Esophagus mucosa (tissue), 1 donor: ENCODE measurements around the gene TPRG1. TPM values are rescaled to one million over a fixed set of nuclear protein-coding genes. Genes with fewer than 3 reads are reported as not detected.

Experiments
- ATAC-seq: fragments of 200-7000 bp; cut with Tn5 transposase; one replicate; pipeline ENCODE4 v1.9.1; 2020
- total RNA-seq: library from RNA; stranded (reverse); gene quantifications from one replicate; pipeline ENCODE4 v1.2.4, GENCODE V29; 2023
- donor health status: DM: yes; HTN: yes; CAD: no.

TPRG1 gene
- total RNA-seq, 1 donor from 2014 or later, result 30.4 TPM

DNA sequence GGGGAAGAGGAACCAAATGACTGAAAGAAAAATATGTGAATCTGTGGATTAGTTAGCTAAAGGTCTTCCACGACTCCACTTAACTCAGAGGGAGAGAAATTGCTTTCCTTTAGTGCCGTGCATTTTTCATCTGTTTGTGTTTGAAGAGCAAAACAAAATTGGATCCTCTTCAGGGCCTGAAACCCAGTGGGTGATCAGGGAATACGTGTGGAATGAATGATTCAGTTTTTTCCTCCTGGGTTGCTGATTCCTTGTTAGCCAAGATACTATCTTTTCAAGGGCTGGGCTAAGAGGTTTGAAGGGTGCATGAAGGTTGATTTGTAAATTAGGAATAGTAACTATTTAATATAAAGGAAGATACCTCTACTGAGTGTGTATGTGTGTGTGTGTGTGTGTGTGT lies 61.0 kb downstream of the TPRG1 start:
- ATAC-seq, result no peak

DNA sequence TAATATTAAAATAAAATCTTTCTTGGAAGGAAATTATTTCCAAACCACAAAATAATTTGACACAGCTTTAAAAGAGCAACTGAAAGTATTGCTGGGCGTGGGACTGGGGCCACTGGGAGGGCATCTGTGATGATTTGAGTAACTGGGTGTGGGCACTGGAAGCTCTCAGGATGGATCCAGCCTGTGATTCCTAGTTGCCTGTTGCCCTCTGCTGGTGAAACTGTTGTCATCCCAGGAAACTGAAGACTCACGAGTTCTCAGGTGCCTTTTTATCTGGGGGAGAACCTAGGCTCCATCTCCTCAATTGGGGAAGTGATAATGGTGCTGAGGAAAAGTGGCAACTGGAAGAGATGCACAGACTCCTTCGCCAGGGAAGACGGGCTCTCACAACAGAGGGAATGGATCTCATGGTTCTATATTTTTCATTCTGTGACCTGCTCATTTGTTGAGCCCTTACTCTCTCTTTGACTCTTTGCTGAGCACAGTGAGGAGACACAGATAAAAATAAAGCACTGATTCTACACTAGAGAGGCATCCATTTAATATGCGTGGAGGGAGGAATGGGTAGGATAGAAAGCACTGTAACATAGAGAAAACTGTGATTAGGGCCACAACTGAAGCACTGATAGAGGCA lies 61.6 kb downstream of the TPRG1 start:
- ATAC-seq, result peak; percentile 92

DNA sequence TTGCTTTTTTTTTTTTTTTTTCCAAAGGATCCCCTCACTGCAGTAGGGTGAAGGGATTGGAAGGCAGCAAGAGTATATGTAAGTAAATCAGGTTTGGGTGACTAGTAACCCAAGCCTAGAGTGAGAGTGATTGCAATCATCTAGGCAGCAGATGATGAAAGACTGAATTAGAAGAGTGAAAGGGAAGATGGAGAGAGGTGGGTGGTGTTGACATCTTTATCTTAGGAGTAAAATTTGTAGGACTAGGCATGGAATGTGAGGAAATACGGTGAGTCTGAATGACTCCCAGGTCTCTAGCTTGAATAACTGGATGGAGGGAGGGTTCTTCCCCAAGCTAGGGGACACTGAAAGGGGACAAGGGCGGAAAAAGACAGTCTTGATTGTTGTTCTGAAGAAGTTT lies 63.4 kb downstream of the TPRG1 start:
- ATAC-seq, result no peak

GRCh38 chr3:189236352-189236751 lies 64.6 kb downstream of the TPRG1 start:
- ATAC-seq, result no peak

DNA sequence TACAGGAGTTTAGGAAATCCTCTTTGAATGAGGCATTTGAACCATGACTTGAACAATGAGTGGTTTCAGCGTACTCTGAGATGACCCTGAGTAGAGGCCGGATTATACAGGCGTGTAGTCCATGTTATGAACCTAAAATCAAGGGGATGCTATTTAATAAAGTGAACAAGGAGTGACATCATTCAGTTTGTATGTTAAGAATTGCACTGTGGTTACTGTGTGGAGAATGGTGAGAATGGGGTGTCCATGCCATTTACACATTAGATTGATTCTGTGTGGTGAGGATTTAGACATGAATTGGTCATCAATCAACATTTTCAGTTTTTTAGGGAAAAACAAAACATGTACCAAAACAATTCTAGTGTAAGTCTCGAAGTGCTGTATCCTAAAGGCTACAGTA lies 65.8 kb downstream of the TPRG1 start:
- ATAC-seq, result no peak

DNA sequence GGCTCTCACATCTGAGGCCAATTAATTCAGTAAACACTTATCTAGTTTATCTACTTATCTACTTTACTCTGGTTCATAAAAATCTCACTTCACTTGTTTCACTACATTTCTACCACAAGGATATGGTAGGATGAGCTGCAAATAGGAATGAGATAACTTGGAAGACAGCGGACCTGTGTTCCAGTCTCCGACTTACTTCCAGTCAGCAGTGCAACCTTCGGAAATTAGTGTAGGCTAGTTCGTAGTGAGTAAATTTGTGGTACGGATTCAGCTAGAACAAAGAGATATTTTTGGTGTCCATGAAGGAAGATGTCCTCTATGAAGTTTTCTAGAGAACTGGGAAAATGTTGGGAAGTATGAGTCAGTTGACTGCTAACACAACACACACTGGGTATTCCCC lies 66.3 kb downstream of the TPRG1 start:
- ATAC-seq, result no peak

DNA sequence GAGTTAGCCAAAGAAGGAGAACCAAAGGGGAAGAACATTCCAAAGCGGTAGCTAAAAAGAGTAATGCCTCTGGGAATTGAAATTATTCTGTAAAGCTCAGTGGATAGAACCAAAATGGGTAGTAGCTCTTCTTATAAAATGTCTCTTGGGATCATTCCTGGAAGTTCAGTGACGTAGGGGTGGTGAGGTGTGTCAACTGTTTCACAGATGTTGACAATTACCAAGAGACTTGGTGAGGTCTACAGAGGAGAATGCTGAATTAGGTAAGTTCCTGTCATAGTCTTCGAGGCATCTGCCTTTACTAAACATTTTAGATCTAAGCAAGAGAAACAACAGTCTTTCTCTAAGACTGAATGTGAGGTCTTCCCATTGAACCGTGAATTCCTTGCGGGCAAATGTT lies 67.8 kb downstream of the TPRG1 start:
- ATAC-seq, result no peak

DNA sequence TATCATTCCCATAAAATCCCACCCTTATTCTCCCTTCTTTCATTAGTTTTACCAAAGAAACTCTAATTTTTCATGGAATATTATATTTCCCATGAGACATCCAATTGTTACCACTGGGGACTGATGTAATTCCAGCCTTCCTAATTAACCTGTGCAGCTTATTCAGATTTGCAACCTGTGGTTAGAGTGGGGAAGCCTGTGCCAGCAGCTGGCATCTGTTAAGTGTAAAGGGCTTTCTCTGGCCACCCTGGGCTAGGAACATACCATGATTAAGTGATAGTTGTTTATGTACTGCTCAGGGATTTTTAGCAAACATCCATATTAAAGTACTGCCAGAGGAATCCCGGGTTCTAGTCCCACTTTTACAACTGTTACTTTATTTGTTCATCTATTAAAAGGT lies 78.2 kb downstream of the TPRG1 start:
- no peak for ATAC-seq

DNA sequence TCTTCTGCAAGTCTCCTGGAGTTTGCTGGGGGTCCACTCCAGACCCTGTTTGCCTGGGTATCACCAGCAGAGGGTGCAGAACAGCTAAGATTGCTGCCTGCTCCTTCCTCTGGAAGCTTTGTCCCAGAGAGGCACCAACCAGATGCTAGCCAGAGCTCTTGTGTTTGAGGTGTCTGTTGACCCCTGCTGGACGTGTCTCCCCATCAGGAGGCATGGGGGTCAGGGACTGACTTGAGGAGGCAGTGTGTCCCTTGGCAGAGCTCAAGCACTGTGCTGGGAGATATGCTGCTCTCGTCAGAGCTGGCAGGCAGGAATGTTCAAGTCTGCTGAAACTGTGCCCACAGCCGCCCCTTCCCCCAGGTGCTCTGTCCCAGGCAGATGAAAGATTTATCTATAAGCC lies 86.5 kb downstream of the TPRG1 start:
- ATAC-seq, result no peak

DNA sequence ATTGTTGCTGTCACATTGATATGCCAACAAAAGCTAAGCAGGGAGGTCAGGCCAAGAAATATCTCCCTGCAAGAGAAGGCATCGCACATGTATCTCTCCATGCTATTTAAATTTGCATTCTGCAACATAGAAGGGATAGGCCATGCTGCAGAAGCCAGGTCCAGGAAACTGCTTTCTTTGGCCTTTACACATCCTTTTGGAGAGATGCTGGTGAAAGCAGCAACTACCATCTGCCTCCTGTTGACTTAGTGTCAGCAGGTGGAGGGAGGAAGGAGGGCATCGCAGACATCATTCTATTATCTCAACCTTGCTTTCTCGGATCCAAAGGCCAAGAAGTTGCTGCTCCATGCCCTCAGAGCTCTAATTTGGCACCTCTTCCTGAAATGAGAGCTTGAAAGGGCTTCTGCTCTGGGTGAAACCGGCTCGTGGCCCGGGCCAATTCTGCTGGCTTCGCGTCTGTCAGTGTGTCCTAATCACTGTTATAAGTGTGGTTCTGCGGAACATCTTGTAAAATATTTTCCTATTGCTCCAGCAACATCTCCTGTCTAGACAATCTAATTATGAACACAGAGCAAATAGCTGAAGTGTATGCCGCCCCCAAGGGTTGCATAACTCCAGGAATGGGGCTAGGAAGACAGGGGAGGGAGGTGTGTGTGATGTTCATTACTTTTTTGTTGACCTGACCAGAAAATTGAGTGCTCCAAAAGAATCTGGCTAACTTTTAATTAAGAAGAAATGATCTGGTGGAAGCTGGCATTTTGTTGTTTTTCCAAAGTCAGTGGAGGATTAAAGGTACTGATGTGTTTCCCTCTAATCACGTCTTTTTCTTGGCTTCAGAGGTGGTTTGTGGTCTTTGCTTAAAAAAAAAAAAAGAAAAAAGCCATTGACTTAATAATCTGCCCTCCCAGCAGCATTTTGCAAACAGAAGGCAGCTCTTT lies 89.1 kb downstream of the TPRG1 start:
- no peak for ATAC-seq

- ATAC-seq, result no peak
These were observed 91.0 kb downstream of the TPRG1 start for GRCh38 chr3:189262746-189263145.

DNA sequence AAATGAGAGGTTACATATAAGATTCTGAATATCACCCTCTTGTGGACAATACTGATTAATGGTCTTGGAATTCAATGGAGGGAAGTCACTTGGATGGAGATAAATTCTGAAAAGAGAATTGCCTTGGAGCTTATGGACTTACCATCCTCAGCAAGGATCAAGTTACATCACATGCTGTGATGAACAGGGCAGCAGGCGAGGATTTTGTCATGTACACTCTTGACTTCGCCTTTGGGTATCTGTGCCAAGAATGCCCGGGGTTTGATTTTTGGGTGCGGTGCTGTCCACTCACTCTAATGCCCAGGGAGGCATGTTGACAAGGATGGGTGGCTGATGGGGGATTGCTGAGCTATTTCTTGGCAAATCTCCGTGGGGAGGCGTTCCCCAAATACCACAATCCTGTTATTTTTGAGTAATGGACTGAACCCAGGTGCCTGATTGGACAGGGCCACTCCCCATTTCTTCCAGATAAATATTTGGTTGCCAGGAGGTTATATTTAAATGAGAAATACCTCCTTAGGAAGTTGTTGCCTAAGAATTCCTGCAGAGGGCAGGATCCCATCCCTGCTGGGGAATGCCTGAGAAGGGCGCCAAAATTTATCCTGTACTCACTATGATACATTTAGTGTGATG lies 96.3 kb downstream of the TPRG1 start:
- peak; percentile 54 for ATAC-seq

GRCh38 chr3:189269365-189269764 lies 97.6 kb downstream of the TPRG1 start:
- ATAC-seq, result no peak

DNA sequence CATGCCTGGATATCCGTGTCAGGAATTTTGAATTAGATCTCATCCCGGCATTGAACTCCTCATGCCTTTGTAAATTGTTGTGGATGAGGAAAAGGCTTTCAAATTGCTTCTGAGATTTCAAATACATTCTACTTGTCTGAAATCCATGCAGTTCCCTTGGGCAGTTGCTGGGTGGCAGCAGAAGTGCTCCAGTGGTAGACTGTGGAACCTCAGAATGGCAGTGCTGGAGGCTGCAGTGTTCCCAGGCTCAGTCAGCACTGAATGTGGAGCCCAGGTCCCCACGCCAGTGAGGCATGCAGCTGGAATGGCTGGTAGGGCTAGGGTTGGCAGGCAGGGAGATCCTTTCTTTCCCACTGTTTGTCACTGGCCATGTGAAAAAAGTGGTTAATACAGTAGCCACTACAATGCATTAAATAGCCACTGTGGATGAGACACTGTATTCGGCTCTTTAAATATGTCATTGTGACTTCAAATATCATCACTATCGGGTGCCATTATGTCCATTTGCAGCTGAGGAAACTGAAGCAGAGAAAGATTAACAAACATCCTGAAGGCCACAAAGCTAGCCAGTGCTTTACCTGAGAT lies 98.6 kb downstream of the TPRG1 start:
- peak; percentile 86 for ATAC-seq

- ATAC-seq, result no peak
These were observed 100.8 kb downstream of the TPRG1 start for GRCh38 chr3:189272500-189273119.

GRCh38 chr3:189273736-189274135 lies 102.0 kb downstream of the TPRG1 start:
- ATAC-seq, result no peak

DNA sequence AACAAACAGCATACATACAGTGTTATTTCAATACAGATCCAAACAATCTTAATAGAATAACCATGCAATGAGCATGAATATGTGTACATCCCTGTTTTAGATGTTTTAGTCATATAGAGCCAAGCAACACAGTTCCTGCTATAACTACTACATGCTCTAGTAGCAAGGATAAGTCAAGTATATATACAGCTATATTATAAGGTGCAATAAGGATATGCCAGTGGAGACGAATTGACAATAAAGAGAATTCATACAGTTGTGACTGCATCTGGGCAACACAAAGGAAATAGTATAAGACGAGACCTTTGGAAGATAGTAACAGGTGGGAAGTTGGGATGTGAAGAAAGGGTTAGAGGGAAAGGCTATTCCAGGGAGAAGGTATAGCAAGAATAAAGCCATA lies 103.4 kb downstream of the TPRG1 start:
- no peak for ATAC-seq

DNA sequence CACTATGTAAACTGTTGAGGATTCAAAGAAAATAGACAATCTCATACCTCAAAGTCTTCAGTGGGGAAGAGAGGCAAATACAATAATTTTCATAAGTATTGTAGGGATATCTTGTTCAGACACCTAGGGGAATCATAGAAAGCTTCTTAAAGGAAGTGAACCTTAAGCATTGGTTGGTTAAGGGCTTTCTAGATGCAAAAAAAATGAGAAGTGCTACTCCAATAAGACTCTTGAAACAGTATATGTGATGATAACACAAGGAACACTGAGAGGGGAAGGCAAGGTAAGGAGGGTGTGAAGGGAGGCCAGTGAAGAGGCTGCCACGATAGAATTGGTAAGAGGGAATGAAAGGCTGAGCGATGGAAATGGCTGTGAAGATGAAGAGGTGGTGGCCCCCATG lies 104.1 kb downstream of the TPRG1 start:
- no peak for ATAC-seq

GRCh38 chr3:189276444-189277219 lies 104.9 kb downstream of the TPRG1 start:
- peak; percentile 74 for ATAC-seq

DNA sequence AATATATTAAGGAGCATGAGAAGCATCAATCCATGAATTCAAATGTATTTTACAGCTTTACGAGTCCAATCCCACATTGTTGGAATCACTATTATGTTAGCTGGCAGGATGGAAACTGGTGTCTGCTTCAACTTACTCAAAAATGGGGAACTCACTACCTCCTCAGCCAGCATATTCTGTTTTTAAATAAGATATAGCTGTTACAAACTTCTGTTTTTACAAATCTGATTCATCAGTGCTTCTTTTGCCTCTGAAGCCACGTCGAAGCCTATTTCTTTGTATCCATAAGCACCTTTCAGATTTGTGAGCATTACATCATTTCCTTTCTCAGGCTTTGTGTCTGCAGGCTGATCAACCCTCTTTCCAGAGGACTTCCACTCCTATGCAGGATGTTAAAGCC lies 105.9 kb downstream of the TPRG1 start:
- ATAC-seq, result peak; percentile 16

DNA sequence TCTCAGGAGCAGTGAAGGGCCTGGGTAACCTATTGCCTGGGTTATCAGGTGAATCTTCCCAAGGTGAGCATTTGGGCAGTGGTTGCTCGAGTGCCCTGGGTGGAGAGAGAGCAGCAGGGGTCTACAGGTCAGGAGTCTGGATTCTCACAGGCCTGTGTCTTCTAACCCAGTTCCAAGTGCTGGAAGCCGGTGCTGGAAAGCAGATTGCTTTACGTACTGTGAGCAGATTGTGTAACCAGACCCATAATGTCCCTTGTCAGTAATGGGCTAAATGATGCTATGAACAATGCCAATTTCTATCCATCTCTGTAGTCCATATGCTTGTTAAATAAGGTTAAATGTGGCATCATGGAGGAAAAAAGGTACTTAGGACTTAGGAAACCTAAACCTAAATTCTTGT lies 106.5 kb downstream of the TPRG1 start:
- no peak for ATAC-seq

GRCh38 chr3:189282189-189282588 lies 110.4 kb downstream of the TPRG1 start:
- no peak for ATAC-seq
